Lower leg skin (tissue), 3 donors: ENCODE results near the gene LRP1.

Experiments used
- CTCF ChIP-seq, 3 donors: fragments of 450-650 bp; IDR thresholded peaks; one replicate each; pipeline ENCODE4 v1.5.1; 2016; ENCODE audit warnings: antibody characterized with exemption in 3 of 3, mild to moderate bottlenecking in 3 of 3, moderate library complexity in 2 of 3
- POLR2A ChIP-seq, 2 donors: fragments of 450-650 bp; IDR thresholded peaks; one replicate each; pipeline ENCODE4 v1.6.1; 2016 to 2017; ENCODE audit warnings: antibody characterized with exemption in 2 of 2, mild to moderate bottlenecking in 1 of 2, moderate library complexity in 1 of 2

DNA sequence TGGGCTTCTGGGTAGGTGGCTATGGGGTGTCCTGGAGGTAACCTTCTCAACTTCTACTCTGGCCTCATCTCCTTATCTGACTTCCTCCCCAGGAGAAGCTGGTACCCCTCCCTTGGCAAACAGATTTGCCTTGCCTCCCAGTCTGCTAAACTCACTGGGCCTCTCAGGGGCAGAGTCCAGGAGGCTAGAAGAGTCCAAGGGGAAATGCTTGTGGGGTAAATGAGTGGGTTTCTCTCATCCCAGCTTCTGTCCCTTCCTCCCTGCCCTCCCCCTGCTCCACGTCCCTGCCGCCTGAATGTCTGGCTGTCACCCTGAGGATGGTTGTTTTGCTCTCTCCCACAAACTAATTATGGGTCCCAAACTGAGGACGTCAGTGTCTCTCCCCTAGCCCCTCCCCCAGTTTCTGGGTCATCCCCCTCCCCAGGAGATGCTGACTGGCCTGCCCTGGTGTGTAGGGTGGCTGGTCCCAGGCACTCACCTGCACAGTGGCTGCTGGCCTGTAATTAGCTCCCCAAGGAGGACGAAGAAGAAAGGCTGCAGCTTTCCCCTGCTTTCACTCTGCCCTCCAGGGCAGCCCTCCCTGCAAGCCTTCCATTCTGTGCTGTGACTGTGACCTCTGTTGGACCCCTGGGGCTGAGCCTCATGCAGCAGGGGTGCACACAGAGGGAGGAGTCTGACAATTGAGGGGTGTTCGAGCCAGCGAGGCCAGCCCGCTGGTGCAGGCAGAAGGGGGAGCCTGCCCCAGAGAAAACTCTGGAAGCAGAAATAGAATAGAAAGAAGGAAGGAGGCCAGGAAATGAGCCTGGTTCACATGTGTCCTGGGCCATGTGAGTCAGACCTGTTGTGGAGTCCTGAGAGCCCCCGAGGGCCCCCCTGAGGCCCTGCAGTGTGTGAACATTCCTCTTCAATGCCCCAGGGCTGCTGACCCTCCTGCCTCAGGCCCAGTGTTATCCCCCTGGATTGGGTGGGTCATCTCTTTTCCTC is 19.0 kb downstream of the LRP1 start, which contains the start of gene LRP1-AS:
- TF ChIP-seq CTCF (IDR thresholded peaks at IDR 0.05) (no peak), POLR2A (IDR thresholded peaks at IDR 0.05) (no peak)
